Measurements from ENCODE around the gene NUB1.

The NUB1 gene

GRCh38 chr7:151322906-151323305, 18.7 kb upstream of the NUB1 start:
- no peak for DNase-seq (ENCODE audit: insufficient read length, low spot score)
- FAIRE-seq, result no peak
- TF ChIP-seq CTCF (IDR thresholded peaks at IDR 0.05; ENCODE audit: insufficient read depth, missing control alignments), result no peak

GRCh38 chr7:151327022-151327421, 14.6 kb upstream of the NUB1 start:
- DNase-seq (ENCODE audit: insufficient read length, low spot score), result no peak
- TF ChIP-seq CTCF (IDR thresholded peaks at IDR 0.05; ENCODE audit: insufficient read depth, missing control alignments), result no peak
- no peak for FAIRE-seq

- no peak for FAIRE-seq
- TF ChIP-seq CTCF (IDR thresholded peaks at IDR 0.05; ENCODE audit: insufficient read depth, missing control alignments), result no peak
- no peak for DNase-seq (ENCODE audit: insufficient read length, low spot score)
These were observed 14.0 kb upstream of the NUB1 start for GRCh38 chr7:151327659-151328058.

GRCh38 chr7:151330181-151330580, 11.4 kb upstream of the NUB1 start:
- no peak for TF ChIP-seq CTCF (IDR thresholded peaks at IDR 0.05; ENCODE audit: insufficient read depth, missing control alignments)
- DNase-seq (ENCODE audit: insufficient read length, low spot score) (no peak), FAIRE-seq (no peak)

- no peak for TF ChIP-seq CTCF (IDR thresholded peaks at IDR 0.05; ENCODE audit: insufficient read depth, missing control alignments)
- no peak for FAIRE-seq
- DNase-seq (ENCODE audit: insufficient read length, low spot score), result no peak
These were observed 11.0 kb upstream of the NUB1 start for GRCh38 chr7:151330661-151331060.

GRCh38 chr7:151334628-151335027, 7.0 kb upstream of the NUB1 start:
- TF ChIP-seq CTCF (IDR thresholded peaks at IDR 0.05; ENCODE audit: insufficient read depth, missing control alignments), result no peak
- no peak for DNase-seq (ENCODE audit: insufficient read length, low spot score)
- FAIRE-seq, result no peak

- DNase-seq (ENCODE audit: insufficient read length, low spot score) (no peak), FAIRE-seq (no peak)
- no peak for TF ChIP-seq CTCF (IDR thresholded peaks at IDR 0.05; ENCODE audit: insufficient read depth, missing control alignments)
These were observed 5.4 kb upstream of the NUB1 start for GRCh38 chr7:151336027-151336708.

Data from D721Med (cell line).